Fibroblast of the aortic adventitia (primary cell): ENCODE data around the gene CDC26. TPM values are rescaled to one million over a fixed set of nuclear protein-coding genes. Genes with fewer than 3 reads are reported as not detected.
"Not testable (repeated sequence)": the region's sequence is repeated elsewhere in the genome, so short reads cannot be mapped to it uniquely, and the experiment has no call there.

ENCODE experiments used
- DNase-seq: peaks from one replicate; pipeline ENCODE4 v3.0.0-alpha.2; 2010; ENCODE audit warnings: low read depth
- H3K4me3 ChIP-seq: 2 replicates; pipeline ENCODE4 v1.5.1; 2011; ENCODE audit warnings: low read depth, mild to moderate bottlenecking, control low read depth, low read length, moderate library complexity
- total RNA-seq: library from RNA; depleted of rRNA; stranded (reverse); fragments of >200 nt; gene quantifications from 2 replicates; pipeline ENCODE4 v1.2.3, GENCODE V29; 2012; ENCODE audit warnings: low replicate concordance
- TF ChIP-seq, protein P1 (sequence below): IDR thresholded peaks from 2 replicates; pipeline ENCODE4 v1.5.1; 2011; ENCODE audit warnings: mild to moderate bottlenecking, low read length, control low read depth, inconsistent platforms; ENCODE audit not compliant: insufficient read depth

The CDC26 gene
- total RNA-seq, 1 donor = 57.1 TPM

- DNase-seq = no peak
- TF ChIP-seq, protein P1, sequence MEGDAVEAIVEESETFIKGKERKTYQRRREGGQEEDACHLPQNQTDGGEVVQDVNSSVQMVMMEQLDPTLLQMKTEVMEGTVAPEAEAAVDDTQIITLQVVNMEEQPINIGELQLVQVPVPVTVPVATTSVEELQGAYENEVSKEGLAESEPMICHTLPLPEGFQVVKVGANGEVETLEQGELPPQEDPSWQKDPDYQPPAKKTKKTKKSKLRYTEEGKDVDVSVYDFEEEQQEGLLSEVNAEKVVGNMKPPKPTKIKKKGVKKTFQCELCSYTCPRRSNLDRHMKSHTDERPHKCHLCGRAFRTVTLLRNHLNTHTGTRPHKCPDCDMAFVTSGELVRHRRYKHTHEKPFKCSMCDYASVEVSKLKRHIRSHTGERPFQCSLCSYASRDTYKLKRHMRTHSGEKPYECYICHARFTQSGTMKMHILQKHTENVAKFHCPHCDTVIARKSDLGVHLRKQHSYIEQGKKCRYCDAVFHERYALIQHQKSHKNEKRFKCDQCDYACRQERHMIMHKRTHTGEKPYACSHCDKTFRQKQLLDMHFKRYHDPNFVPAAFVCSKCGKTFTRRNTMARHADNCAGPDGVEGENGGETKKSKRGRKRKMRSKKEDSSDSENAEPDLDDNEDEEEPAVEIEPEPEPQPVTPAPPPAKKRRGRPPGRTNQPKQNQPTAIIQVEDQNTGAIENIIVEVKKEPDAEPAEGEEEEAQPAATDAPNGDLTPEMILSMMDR = no peak
- no peak overlapping the region for H3K4me3 ChIP-seq
Measured at GRCh38 chr9:113258282-113258681, 17.1 kb downstream of the CDC26 start.

GRCh38 chr9:113257863-113258262, 17.5 kb downstream of the CDC26 start:
- no peak overlapping the region for H3K4me3 ChIP-seq
- DNase-seq = no peak
- TF ChIP-seq, protein P1 = no peak

GRCh38 chr9:113255438-113255837, 19.9 kb downstream of the CDC26 start:
- no peak for DNase-seq
- H3K4me3 ChIP-seq = no peak overlapping the region
- TF ChIP-seq, protein P1 = no peak

GRCh38 chr9:113254991-113255390, 20.4 kb downstream of the CDC26 start:
- no peak overlapping the region for H3K4me3 ChIP-seq
- TF ChIP-seq, protein P1 = no peak
- DNase-seq = no peak

GRCh38 chr9:113250807-113251206, 24.6 kb downstream of the CDC26 start:
- TF ChIP-seq, protein P1 = no peak
- no peak overlapping the region for H3K4me3 ChIP-seq
- no peak for DNase-seq

- not testable (repeated sequence) for DNase-seq, H3K4me3 ChIP-seq
Measured at GRCh38 chr9:113249661-113250060, 25.7 kb downstream of the CDC26 start.

DNA sequence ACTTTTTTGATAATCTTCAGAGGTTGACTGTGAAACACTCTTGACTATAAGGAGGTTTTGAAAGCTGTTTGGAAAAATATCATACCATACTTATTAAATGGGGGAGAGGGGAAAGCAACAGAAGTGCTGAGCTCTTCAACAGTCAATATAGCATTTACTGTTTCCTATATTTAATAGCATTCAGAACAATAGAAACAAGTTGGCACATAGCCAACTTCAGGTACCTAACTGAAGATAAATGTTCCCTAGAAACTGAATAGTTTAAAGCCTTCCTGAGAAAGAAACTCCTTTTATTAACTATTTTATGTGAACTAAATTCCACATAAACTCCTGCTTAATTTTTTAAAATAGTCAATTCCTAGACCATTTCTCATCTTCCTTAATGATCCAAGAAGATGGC, 27.7 kb downstream of the CDC26 start:
- DNase-seq = no peak
- TF ChIP-seq, protein P1 = no peak
- H3K4me3 ChIP-seq = no peak overlapping the region
